Left colon (tissue), 2 donors: ENCODE measurements around the gene PRUNE2. TPM values are rescaled to one million over a fixed set of nuclear protein-coding genes. Genes with fewer than 3 reads are reported as not detected.

Experiments used
- ATAC-seq: fragments of 200-7000 bp; cut with Tn5 transposase; one replicate; pipeline ENCODE4 v1.9.1; 2020; ENCODE audit warnings: mild to moderate bottlenecking, moderate library complexity
- DNase-seq, 2 donors: peaks; one replicate each; pipeline ENCODE4 v3.0.0-alpha.2; 2020
- intact Hi-C, 2 donors: fragments of 100-400 bp; cut with DNase I in 1 of 2; cut with micrococcal nuclease in 1 of 2; formaldehyde crosslinking; loops; one replicate each; pipeline versions ENCODE4 v1.11.2 to v1.14.0; 2022; cut with DNase I, micrococcal nuclease
- total RNA-seq, 2 donors: library from RNA; stranded (reverse); fragmentation: NEBNext Ultra II Directional; extraction: Animal tissue kit (Norgen Biotek cat#: 25700); gene quantifications; one replicate each; pipeline ENCODE4 v1.2.1, GENCODE V29; 2021
- donor health status: DM: no; HTN: no; CAD: no.
- donor health status: DM: yes; HTN: yes; CAD: no.

Gene PRUNE2
- total RNA-seq, 2 donors from 2014 or later: 33.6 to 80.5 TPM

- intact Hi-C loops: no loop called here
- no peak for DNase-seq
- no peak for ATAC-seq
Observed at GRCh38 chr9:76906647-76906975, 697 bp upstream of the PRUNE2 start.

- peak; percentile 86 for ATAC-seq
- intact Hi-C loops: no loop called here
- DNase-seq: peak; percentile 46 to 69
Observed at GRCh38 chr9:76904661-76905457, 1.1 kb downstream of the PRUNE2 start.

GRCh38 chr9:76902395-76902794 lies 3.5 kb downstream of the PRUNE2 start:
- no peak for DNase-seq
- ATAC-seq: no peak
- intact Hi-C loops: no loop called here

GRCh38 chr9:76901801-76902200 lies 4.1 kb downstream of the PRUNE2 start:
- DNase-seq: peak in 1 of 2 donors; percentile 26
- no peak for ATAC-seq
- intact Hi-C loops: no loop called here

- DNase-seq (no peak), ATAC-seq (no peak)
- intact Hi-C loops: no loop called here
Observed at GRCh38 chr9:76900884-76901440, 5.0 kb downstream of the PRUNE2 start.

GRCh38 chr9:76898786-76899185 lies 7.1 kb downstream of the PRUNE2 start:
- DNase-seq (no peak), ATAC-seq (no peak)
- intact Hi-C loops: no loop called here

- intact Hi-C loops: no loop called here
- DNase-seq (no peak), ATAC-seq (peak; percentile 70)
Observed at GRCh38 chr9:76897804-76898525, 7.9 kb downstream of the PRUNE2 start.

GRCh38 chr9:76896035-76896434 lies 9.9 kb downstream of the PRUNE2 start:
- DNase-seq (no peak), ATAC-seq (peak; percentile 75)
- intact Hi-C loops: no loop called here

GRCh38 chr9:76895186-76895585 lies 10.7 kb downstream of the PRUNE2 start:
- intact Hi-C loops: no loop called here
- DNase-seq (no peak), ATAC-seq (no peak)

GRCh38 chr9:76894198-76894597 lies 11.7 kb downstream of the PRUNE2 start:
- ATAC-seq: no peak
- DNase-seq: no peak
- intact Hi-C loops: no loop called here

- no peak for ATAC-seq
- no peak for DNase-seq
- intact Hi-C loops: no loop called here
Observed at GRCh38 chr9:76893395-76893932, 12.4 kb downstream of the PRUNE2 start.

- no peak for ATAC-seq
Observed at GRCh38 chr9:76891874-76892273, 14.0 kb downstream of the PRUNE2 start.

GRCh38 chr9:76891279-76891678 lies 14.6 kb downstream of the PRUNE2 start:
- no peak for ATAC-seq
- DNase-seq: no peak
- intact Hi-C loops: no loop called here

More at GRCh38 chr9:76891874-76892273, 14.0 kb downstream of the PRUNE2 start:
- DNase-seq: no peak
- intact Hi-C loops: no loop called here

GRCh38 chr9:76887951-76888350 lies 18.0 kb downstream of the PRUNE2 start:
- intact Hi-C loops: no loop called here
- ATAC-seq (no peak), DNase-seq (no peak)

- peak; percentile 23 to 46 for DNase-seq
- intact Hi-C loops: no loop called here
- peak; percentile 96 for ATAC-seq
Observed at GRCh38 chr9:76887003-76887821, 18.7 kb downstream of the PRUNE2 start.

- no peak for DNase-seq
- no peak for ATAC-seq
- intact Hi-C loops: no loop called here
Observed at GRCh38 chr9:76886318-76886717, 19.6 kb downstream of the PRUNE2 start.

GRCh38 chr9:76884823-76885222 lies 21.1 kb downstream of the PRUNE2 start:
- intact Hi-C loops: no loop called here
- ATAC-seq: peak; percentile 59
- no peak for DNase-seq

GRCh38 chr9:76883341-76883855 lies 22.5 kb downstream of the PRUNE2 start:
- DNase-seq: no peak
- intact Hi-C loops: no loop called here
- ATAC-seq: no peak

GRCh38 chr9:76882686-76883085 lies 23.2 kb downstream of the PRUNE2 start:
- DNase-seq: no peak
- ATAC-seq: no peak
- intact Hi-C loops: no loop called here
